Astrocyte of the spinal cord (primary cell): Measurements from ENCODE around the gene SMCO2.

Experiments used
- DNase-seq: peaks from one replicate; pipeline ENCODE4 v3.0.0; 2011; ENCODE audit warnings: low read depth, low spot score
- H3K4me3 ChIP-seq: 2 replicates; pipeline ENCODE4 v1.5.1; 2011; ENCODE audit warnings: low read depth, mild to moderate bottlenecking, low read length, moderate library complexity
- in situ Hi-C: cut with HindIII; loops from 2 replicates; pipeline ENCODE4 v1.10.0; 2017; ENCODE audit warnings: low sequenced_read_pairs
- TF ChIP-seq, protein P1 (sequence below): IDR thresholded peaks from 2 replicates; pipeline ENCODE4 v1.5.1; 2012; ENCODE audit warnings: low read depth, mild to moderate bottlenecking, low read length, inconsistent platforms

Gene SMCO2

DNA sequence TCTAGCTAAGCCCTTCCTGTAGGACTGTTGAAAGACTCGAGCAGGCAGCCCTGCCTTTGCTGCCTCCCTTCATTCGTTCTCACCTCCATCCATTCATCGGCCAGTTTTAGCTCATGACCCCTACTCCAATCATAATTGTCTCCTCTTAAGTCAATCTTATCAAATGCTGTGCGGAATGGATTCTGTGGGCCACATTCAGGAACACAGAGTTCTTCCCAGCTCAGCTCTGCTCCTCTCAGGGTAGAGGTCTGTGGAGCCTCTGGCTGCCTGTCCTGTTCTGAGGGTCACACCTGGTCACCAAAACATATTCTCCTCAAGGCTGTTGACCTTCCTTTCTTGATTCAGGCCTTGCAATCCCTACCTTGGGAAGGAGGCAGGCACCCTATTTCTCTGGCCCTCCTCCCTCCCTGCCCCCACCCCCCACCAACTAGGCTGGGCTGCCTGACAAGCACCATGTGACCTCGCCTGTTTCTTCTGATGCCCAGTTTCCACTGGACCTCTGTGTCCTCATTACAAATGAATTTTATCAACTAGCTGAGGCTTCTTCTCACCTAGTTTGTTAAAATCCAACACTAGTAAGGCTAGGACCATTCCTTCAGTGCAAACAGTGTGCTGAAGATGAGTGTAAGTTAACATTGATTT, 3.5 kb downstream of the SMCO2 start:
- H3K4me3 ChIP-seq = no peak overlapping the region
- DNase-seq = no peak
- TF ChIP-seq, protein P1, sequence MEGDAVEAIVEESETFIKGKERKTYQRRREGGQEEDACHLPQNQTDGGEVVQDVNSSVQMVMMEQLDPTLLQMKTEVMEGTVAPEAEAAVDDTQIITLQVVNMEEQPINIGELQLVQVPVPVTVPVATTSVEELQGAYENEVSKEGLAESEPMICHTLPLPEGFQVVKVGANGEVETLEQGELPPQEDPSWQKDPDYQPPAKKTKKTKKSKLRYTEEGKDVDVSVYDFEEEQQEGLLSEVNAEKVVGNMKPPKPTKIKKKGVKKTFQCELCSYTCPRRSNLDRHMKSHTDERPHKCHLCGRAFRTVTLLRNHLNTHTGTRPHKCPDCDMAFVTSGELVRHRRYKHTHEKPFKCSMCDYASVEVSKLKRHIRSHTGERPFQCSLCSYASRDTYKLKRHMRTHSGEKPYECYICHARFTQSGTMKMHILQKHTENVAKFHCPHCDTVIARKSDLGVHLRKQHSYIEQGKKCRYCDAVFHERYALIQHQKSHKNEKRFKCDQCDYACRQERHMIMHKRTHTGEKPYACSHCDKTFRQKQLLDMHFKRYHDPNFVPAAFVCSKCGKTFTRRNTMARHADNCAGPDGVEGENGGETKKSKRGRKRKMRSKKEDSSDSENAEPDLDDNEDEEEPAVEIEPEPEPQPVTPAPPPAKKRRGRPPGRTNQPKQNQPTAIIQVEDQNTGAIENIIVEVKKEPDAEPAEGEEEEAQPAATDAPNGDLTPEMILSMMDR = no peak
- in situ Hi-C loops = no loop called here

DNA sequence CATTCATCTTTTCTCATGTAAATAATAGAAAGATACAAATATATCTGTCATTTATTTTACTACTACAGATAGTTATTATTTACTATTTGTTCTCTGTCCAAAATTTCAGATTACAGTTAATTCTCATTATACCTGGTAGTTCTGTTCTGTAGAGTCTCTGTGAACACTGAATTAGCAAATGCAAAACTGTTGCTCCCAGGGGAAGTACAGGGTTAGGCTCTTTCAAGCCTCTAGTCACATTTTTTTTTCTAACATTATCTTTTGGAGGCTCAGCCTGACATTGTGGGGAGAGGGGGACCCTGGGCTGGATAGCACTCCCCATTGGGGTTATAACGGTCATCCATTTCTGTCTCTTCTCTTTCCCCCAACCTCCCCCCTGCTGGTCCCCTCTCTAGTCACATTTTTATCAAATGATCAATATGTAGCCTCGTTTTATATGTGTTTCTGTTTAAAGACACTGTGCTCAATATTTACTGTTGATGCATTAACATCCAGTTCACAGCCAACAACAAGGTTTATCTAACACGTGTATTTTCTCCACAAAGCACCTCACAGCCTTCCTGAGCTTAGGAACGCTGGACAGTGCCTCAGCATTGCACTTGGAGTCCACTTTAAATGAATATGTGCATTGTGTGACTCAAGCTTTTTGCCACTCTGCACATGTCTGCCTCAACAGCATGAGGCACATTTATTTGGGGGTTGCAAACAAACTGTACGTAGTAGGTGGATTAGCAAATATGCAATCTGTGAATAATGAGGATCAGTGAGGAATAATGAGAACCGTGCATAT, 4.7 kb downstream of the SMCO2 start:
- in situ Hi-C loops = no loop called here
- TF ChIP-seq, protein P1 = no peak
- no peak overlapping the region for H3K4me3 ChIP-seq
- no peak for DNase-seq

DNA sequence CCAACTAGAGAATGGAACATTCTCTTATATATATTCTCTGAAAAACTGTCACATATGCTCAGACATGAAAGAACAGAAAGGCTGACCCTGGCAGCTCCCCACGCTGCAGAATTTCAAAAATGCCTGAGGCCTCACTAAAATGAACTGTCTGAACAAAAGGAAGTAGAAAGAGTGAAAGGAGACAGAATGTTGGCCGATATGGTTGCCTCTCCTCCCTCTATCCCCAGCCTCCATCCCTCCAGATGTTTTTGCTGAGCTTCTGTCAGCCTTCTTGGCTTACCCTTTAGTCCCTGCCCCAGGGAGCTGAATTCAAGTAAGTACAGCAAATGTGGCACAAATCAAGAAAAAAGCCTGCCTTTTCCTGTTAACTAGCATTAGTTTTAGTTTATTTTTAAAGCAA, 6.9 kb downstream of the SMCO2 start:
- H3K4me3 ChIP-seq = no peak overlapping the region
- DNase-seq = no peak
- TF ChIP-seq, protein P1 = no peak
- in situ Hi-C loops = no loop called here

DNA sequence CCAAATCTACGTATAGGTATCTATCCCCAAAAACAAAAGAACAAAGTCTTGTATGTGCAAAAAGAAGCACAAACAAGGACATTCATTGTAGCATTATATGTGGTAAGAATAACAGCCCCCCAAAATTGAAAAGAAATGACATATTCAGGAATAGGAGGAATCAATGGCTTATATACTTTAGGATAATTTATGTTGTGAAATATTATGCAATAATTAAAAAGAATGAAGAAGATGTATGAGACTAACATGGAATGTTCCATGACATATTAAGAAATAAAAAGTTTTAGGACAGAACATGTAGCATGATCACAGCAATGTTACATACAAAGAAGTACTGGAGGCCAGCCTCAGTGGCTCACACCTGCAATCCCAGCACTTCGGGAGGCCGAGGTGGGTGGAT, 9.1 kb downstream of the SMCO2 start:
- DNase-seq = no peak
- TF ChIP-seq, protein P1 = no peak
- in situ Hi-C loops = no loop called here
- no peak overlapping the region for H3K4me3 ChIP-seq

- no peak for DNase-seq
- TF ChIP-seq, protein P1 = no peak
- no peak overlapping the region for H3K4me3 ChIP-seq
- in situ Hi-C loops = no loop called here
These were observed 10.1 kb downstream of the SMCO2 start for GRCh38 chr12:27456618-27457017.

DNA sequence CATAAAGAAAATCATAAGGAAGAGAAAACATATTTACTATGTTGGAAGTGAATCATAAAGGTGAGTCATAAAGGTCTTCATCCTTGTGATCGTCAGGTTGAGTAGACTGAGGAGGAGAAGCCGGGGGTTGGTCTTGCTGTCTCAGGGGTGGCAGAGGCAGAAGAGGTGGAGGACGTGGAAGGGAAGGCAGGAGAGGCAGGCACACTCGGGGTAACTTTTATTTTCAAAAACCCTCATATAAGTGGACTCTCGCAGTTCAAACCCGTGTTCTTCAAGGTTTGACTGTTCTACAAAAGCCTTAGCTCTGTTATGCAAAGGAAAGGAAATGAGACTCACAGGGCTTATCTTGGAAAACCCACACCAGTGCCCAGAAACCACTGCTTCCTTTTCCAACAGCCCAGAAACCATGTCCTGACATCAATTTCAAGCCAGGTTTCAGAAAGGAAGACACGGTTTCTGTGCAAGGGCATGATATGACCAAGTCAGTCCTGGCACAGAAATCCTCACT, 14.0 kb downstream of the SMCO2 start:
- TF ChIP-seq, protein P1 = no peak
- H3K4me3 ChIP-seq = no peak overlapping the region
- in situ Hi-C loops = no loop called here
- DNase-seq = peak; percentile 21
